ENCODE measurements around the gene SMPD3.

- no peak for TF ChIP-seq SIN3A (IDR thresholded peaks at IDR 0.05; ENCODE audit: borderline replicate concordance, insufficient read depth, low read length)
- no peak for TF ChIP-seq TAF1 (IDR thresholded peaks at IDR 0.05; ENCODE audit: borderline replicate concordance, insufficient read depth, low read length)
- no peak for TF ChIP-seq FOXP2 (optimal IDR thresholded peaks at IDR 0.05; ENCODE audit: borderline replicate concordance, extremely low read depth, extremely low read length, insufficient read depth)
- no peak; the same call in 1 of the 2 replicates for TF ChIP-seq POLR2AphosphoS5 (IDR thresholded peaks at IDR 0.05; ENCODE audit: low read depth, low read length)
These were observed 87.4 kb downstream of the SMPD3 start for GRCh38 chr16:68360956-68361355.
